Spleen (tissue), 11 donors: Measurements from ENCODE around the gene MAPK10. TPM values are rescaled to one million over a fixed set of nuclear protein-coding genes. Genes with fewer than 3 reads are reported as not detected.

ENCODE experiments used
- DNase-seq: peaks from one replicate; pipeline ENCODE4 v3.0.0-alpha.2; 2020
- H3K27ac ChIP-seq, 8 donors: fragments of 200-600 bp; sonication (generic) in 7 of 8; 1 replicate in 4 of 8; 2 replicates in 4 of 8; pipeline versions ENCODE4 v1.5.0 to v1.8.0; 2016 to 2021; ENCODE audit warnings: inconsistent platforms in 4 of 8, mild to moderate bottlenecking in 4 of 8, moderate library complexity in 1 of 8
- H3K27me3 ChIP-seq, 7 donors: fragments of 200-600 bp; sonication (generic) in 6 of 7; replicated peaks in 1 of 7; 1 replicate in 4 of 7; 2 replicates in 3 of 7; pipeline versions ENCODE4 v1.5.0 to v1.8.0; 2016 to 2021; ENCODE audit warnings: inconsistent platforms in 3 of 7, mild to moderate bottlenecking in 1 of 7
- H3K36me3 ChIP-seq, 6 donors: fragments of 200-600 bp; sonication (generic) in 5 of 6; 1 replicate in 4 of 6; 2 replicates in 2 of 6; pipeline versions ENCODE4 v1.5.0 to v1.8.0; 2016 to 2021; ENCODE audit warnings: inconsistent platforms in 2 of 6
- H3K4me1 ChIP-seq, 6 donors: fragments of 200-600 bp; sonication (generic) in 5 of 6; 1 replicate in 3 of 6; 2 replicates in 3 of 6; pipeline versions ENCODE4 v1.5.0 to v1.8.0; 2016 to 2021; ENCODE audit warnings: inconsistent platforms in 3 of 6
- H3K4me3 ChIP-seq, 8 donors: fragments of 200-600 bp; sonication (generic) in 7 of 8; 1 replicate in 4 of 8; 2 replicates in 4 of 8; pipeline versions ENCODE4 v1.5.0 to v1.8.0; 2016 to 2021; ENCODE audit warnings: inconsistent platforms in 4 of 8, mild to moderate bottlenecking in 4 of 8, moderate library complexity in 2 of 8
- H3K9me3 ChIP-seq, 8 donors: fragments of 200-600 bp; sonication (generic) in 7 of 8; 1 replicate in 4 of 8; 2 replicates in 4 of 8; pipeline versions ENCODE4 v1.5.0 to v1.8.0; 2016 to 2021; ENCODE audit warnings: inconsistent platforms in 4 of 8
- CTCF ChIP-seq, 11 experiments: fragments of 200-600 bp in 7 of 11; fragments of 450-650 bp in 4 of 11; sonication (generic) in 4 of 11; IDR thresholded peaks in 8 of 11; conservative IDR thresholded peaks in 3 of 11; 1 replicate in 7 of 11; 2 replicates in 4 of 11; pipeline versions ENCODE4 v1.4.0 to v1.8.0; 2016 to 2021; ENCODE audit warnings: antibody characterized with exemption in 11 of 11, inconsistent platforms in 4 of 11, mild to moderate bottlenecking in 1 of 11
- POLR2A ChIP-seq, 3 donors: fragments of 450-650 bp; IDR thresholded peaks; one replicate each; pipeline ENCODE4 v1.5.1; 2017; ENCODE audit warnings: antibody characterized with exemption in 3 of 3, mild to moderate bottlenecking in 1 of 3
- POLR2AphosphoS5 ChIP-seq, 3 donors: sonication (generic); formaldehyde crosslinking; IDR thresholded peaks; one replicate each; pipeline ENCODE4 v1.5.1; 2017; ENCODE audit warnings: antibody characterized with exemption in 3 of 3
- WGBS, 5 donors: extraction: QIAGEN DNeasy Blood & Tissue Kit in 3 of 5; methylation state at CpG; one replicate each; pipeline versions ENCODE4 v1.1.5 to v1.1.7; 2013 to 2018; 5-methylcytosine and 5-hydroxymethylcytosine counted together
- intact Hi-C: fragments of 100-400 bp; cut with DNase I; formaldehyde crosslinking; loops from one replicate; pipeline ENCODE4 v1.15.0; 2023; ENCODE audit warnings: low total_unique reads
- polyA plus RNA-seq, 3 donors: library from polyadenylated mRNA; stranded (reverse); fragments of 200-250 nt; gene quantifications; one replicate each; pipeline ENCODE4 v1.2.1, GENCODE V29; 2013
- total RNA-seq, 7 donors: library from RNA; depleted of rRNA in 3 of 7; stranded (reverse); fragments of >200 nt in 3 of 7; fragmentation: NEBNext Ultra II Directional in 4 of 7; extraction: Animal tissue kit (Norgen Biotek cat#: 25700) in 4 of 7; gene quantifications; one replicate each; pipeline versions ENCODE4 v1.1.0 to v1.2.1, GENCODE V29; 2016 to 2021
- donor health status: healthy with polysubstance abuse.
- donor health status: DM: no; HTN: no; CAD: no; lungs with moderate emphysema.
- donor health status: DM: no; HTN: no; CAD: no.
- donor health status: Bipolar disorder and iron deficiency.
- donor health status: healthy.
- donor health status: DM: no; HTN: no; CAD: no.
- donor health status: DM: yes; HTN: yes; CAD: no.

The MAPK10 gene
- total and polyA plus RNA-seq, 10 donors = 3.0 to 40.6 (median 15.2) TPM

GRCh38 chr4:86247906-86248305, 111.9 kb downstream of the MAPK10 start:
- intact Hi-C loops = no loop called here
- no peaks in the 10 kb centered on the region for H3K27me3 ChIP-seq
- TF ChIP-seq CTCF (IDR thresholded peaks at IDR 0.05 in 8 of 11, conservative IDR thresholded peaks at IDR 0.05 in 3 of 11) (no peak), POLR2A (IDR thresholded peaks at IDR 0.05) (no peak), POLR2AphosphoS5 (IDR thresholded peaks at IDR 0.05) (no peak)
- DNase-seq = no peak
- H3K27ac ChIP-seq = no peak overlapping the region
- no peaks in the 10 kb centered on the region for H3K36me3 ChIP-seq
- WGBS, 5 donors = 83 to 90% (median 85%) methylated on average over 3 of the region's 3 CpGs
- peaks cover 0 to 4% (median 0%) of the 10 kb centered on the region in 8 donors for H3K9me3 ChIP-seq
- no peaks in the 10 kb centered on the region for H3K4me1 ChIP-seq
- no peak overlapping the region for H3K4me3 ChIP-seq

GRCh38 chr4:86247320-86247719, 112.5 kb downstream of the MAPK10 start:
- Histone ChIP-seq H3K27ac (no peak overlapping the region), H3K4me3 (no peak overlapping the region), H3K27me3 (no peaks in the 10 kb centered on the region), H3K9me3 (peaks cover 0 to 10% (median 0%) of the 10 kb centered on the region in 8 donors), H3K36me3 (no peaks in the 10 kb centered on the region), H3K4me1 (no peaks in the 10 kb centered on the region)
- intact Hi-C loops = no loop called here
- no peak for DNase-seq
- 40 to 89% (median 52%) methylated on average over 1 of the region's 1 CpG for WGBS, 5 donors
- TF ChIP-seq POLR2A (IDR thresholded peaks at IDR 0.05) (no peak), CTCF (IDR thresholded peaks at IDR 0.05 in 8 of 11, conservative IDR thresholded peaks at IDR 0.05 in 3 of 11) (no peak), POLR2AphosphoS5 (IDR thresholded peaks at IDR 0.05) (no peak)

GRCh38 chr4:86243750-86244149, 116.1 kb downstream of the MAPK10 start:
- Histone ChIP-seq H3K4me1 (no peaks in the 10 kb centered on the region), H3K9me3 (peaks cover 0 to 13% (median 2%) of the 10 kb centered on the region in 8 donors), H3K4me3 (no peak overlapping the region), H3K27me3 (no peaks in the 10 kb centered on the region), H3K27ac (no peak overlapping the region), H3K36me3 (no peaks in the 10 kb centered on the region)
- intact Hi-C loops = no loop called here
- TF ChIP-seq POLR2AphosphoS5 (IDR thresholded peaks at IDR 0.05) (no peak), CTCF (IDR thresholded peaks at IDR 0.05 in 8 of 11, conservative IDR thresholded peaks at IDR 0.05 in 3 of 11) (no peak), POLR2A (IDR thresholded peaks at IDR 0.05) (no peak)
- WGBS, 5 donors = 70 to 89% (median 73%) methylated on average over 3 of the region's 3 CpGs
- no peak for DNase-seq

GRCh38 chr4:86242677-86243076, 117.2 kb downstream of the MAPK10 start:
- Histone ChIP-seq H3K9me3 (peaks cover 0 to 23% (median 10%) of the 10 kb centered on the region in 8 donors), H3K4me3 (no peak overlapping the region), H3K36me3 (no peaks in the 10 kb centered on the region), H3K27me3 (no peaks in the 10 kb centered on the region), H3K4me1 (no peaks in the 10 kb centered on the region), H3K27ac (no peak overlapping the region)
- DNase-seq = peak; percentile 51
- intact Hi-C loops = no loop called here
- TF ChIP-seq CTCF (IDR thresholded peaks at IDR 0.05 in 8 of 11, conservative IDR thresholded peaks at IDR 0.05 in 3 of 11) (no peak), POLR2A (IDR thresholded peaks at IDR 0.05) (no peak), POLR2AphosphoS5 (IDR thresholded peaks at IDR 0.05) (no peak)
- WGBS, 5 donors = 89 to 95% (median 91%) methylated on average over 11 to 14 of the region's 14 CpGs
